Tibial nerve (tissue), 4 donors: ENCODE measurements around the gene MFSD2B. TPM values are rescaled to one million over a fixed set of nuclear protein-coding genes. Genes with fewer than 3 reads are reported as not detected.

Experiments
- DNase-seq, 2 donors: peaks; one replicate each; pipeline ENCODE4 v3.0.0-alpha.2; 2019; ENCODE audit warnings: low spot score in 2 of 2
- H3K27ac ChIP-seq, 4 donors: fragments of 200-600 bp; sonication (generic) in 3 of 4; one replicate each; pipeline ENCODE4 v1.5.1; 2017 to 2019; ENCODE audit warnings: mild to moderate bottlenecking in 1 of 4
- H3K27me3 ChIP-seq, 2 donors: fragments of 200-600 bp; sonication (generic) in 1 of 2; one replicate each; pipeline versions ENCODE4 v1.5.1 to v1.6.0; 2017 to 2019
- H3K36me3 ChIP-seq, 3 donors: fragments of 200-600 bp; sonication (generic); one replicate each; pipeline ENCODE4 v1.5.1; 2018 to 2019
- H3K4me1 ChIP-seq, 4 donors: fragments of 200-600 bp; sonication (generic) in 3 of 4; one replicate each; pipeline ENCODE4 v1.5.1; 2017 to 2019
- H3K4me3 ChIP-seq, 4 donors: fragments of 200-600 bp; sonication (generic) in 3 of 4; one replicate each; pipeline ENCODE4 v1.5.1; 2017 to 2019; ENCODE audit warnings: mild to moderate bottlenecking in 1 of 4, moderate library complexity in 1 of 4
- H3K9me3 ChIP-seq, 4 donors: fragments of 200-600 bp; sonication (generic) in 3 of 4; one replicate each; pipeline ENCODE4 v1.5.1; 2017 to 2019
- EP300 ChIP-seq, 2 donors: sonication (generic); formaldehyde crosslinking; IDR thresholded peaks; one replicate each; pipeline ENCODE4 v1.6.1; 2017; ENCODE audit warnings: antibody characterized with exemption in 2 of 2, mild to moderate bottlenecking in 1 of 2
- POLR2A ChIP-seq, 2 donors: fragments of 450-650 bp; IDR thresholded peaks; one replicate each; pipeline ENCODE4 v1.6.1; 2017; ENCODE audit warnings: antibody characterized with exemption in 2 of 2, mild to moderate bottlenecking in 2 of 2, moderate library complexity in 2 of 2
- WGBS, 2 donors: methylation state at CpG; one replicate each; pipeline ENCODE4 v1.1.5; 2018; 5-methylcytosine and 5-hydroxymethylcytosine counted together
- total RNA-seq, 4 donors: library from RNA; depleted of rRNA; stranded (reverse); fragments of >200 nt; gene quantifications; one replicate each; pipeline ENCODE4 v1.1.0, GENCODE V29; 2016
- TF ChIP-seq, protein P1 (sequence below), 5 experiments: fragments of 200-600 bp in 3 of 5; fragments of 450-650 bp in 2 of 5; sonication (generic) in 3 of 5; IDR thresholded peaks; one replicate each; pipeline ENCODE4 v1.5.1; 2016 to 2019; ENCODE audit warnings: antibody characterized with exemption in 5 of 5, mild to moderate bottlenecking in 3 of 5, moderate library complexity in 2 of 5

MFSD2B gene
- total RNA-seq, 4 donors from 2014 or later = 0.98 to 1.0 TPM; not detected in 2

DNA sequence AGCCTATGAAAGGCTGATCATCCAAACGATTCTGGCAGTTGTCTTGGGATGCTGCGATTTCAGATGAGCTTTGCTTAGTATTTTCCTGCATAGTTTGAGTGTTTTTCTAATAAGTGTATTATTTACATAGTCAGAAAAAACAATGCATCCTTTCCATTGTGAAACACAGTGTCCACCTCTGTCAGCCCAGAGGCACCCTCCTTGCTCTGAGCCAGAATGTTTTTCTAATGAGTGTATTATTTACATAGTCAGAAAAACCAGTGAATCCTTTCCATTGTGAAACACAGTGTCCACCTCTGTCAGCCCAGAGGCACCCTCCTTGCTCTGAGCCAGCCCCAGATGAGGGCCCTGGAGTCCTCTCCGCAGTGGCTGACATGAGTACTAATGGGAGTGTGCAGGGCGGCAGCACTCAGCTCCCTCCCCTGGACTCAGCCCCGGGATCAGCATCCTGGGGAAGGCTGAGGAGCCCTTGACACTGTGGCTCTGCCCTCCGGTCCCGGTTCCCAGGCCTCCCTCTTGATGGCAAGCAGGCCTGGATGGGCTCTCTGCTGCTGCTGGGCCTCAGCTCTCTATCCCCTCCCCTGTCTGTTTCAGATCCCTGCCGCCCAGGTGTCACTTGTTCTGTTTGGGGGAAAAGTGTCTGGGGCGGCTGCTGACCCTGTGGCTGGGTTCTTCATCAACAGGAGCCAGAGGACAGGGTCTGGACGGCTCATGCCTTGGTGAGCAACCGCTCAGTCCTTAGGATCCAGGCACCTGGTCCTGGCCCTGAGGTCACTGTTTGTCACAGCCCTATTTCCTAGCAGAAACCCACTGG lies 5.9 kb downstream of the MFSD2B start:
- no peak for DNase-seq
- no peaks in the 10 kb centered on the region for H3K36me3 ChIP-seq
- H3K9me3 ChIP-seq = no peaks in the 10 kb centered on the region
- no peak overlapping the region for H3K27ac ChIP-seq
- no peak for TF ChIP-seq POLR2A (IDR thresholded peaks at IDR 0.05)
- TF ChIP-seq EP300 (IDR thresholded peaks at IDR 0.05) = no peak
- TF ChIP-seq, protein P1, sequence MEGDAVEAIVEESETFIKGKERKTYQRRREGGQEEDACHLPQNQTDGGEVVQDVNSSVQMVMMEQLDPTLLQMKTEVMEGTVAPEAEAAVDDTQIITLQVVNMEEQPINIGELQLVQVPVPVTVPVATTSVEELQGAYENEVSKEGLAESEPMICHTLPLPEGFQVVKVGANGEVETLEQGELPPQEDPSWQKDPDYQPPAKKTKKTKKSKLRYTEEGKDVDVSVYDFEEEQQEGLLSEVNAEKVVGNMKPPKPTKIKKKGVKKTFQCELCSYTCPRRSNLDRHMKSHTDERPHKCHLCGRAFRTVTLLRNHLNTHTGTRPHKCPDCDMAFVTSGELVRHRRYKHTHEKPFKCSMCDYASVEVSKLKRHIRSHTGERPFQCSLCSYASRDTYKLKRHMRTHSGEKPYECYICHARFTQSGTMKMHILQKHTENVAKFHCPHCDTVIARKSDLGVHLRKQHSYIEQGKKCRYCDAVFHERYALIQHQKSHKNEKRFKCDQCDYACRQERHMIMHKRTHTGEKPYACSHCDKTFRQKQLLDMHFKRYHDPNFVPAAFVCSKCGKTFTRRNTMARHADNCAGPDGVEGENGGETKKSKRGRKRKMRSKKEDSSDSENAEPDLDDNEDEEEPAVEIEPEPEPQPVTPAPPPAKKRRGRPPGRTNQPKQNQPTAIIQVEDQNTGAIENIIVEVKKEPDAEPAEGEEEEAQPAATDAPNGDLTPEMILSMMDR (IDR thresholded peaks at IDR 0.05) = no peak
- WGBS, 2 donors = 58 to 61% methylated on average over 8 to 9 of the region's 11 CpGs
- no peak overlapping the region for H3K4me3 ChIP-seq
- no peaks in the 10 kb centered on the region for H3K4me1 ChIP-seq
- H3K27me3 ChIP-seq = peaks cover 0 to 10% of the 10 kb centered on the region in 2 donors

DNA sequence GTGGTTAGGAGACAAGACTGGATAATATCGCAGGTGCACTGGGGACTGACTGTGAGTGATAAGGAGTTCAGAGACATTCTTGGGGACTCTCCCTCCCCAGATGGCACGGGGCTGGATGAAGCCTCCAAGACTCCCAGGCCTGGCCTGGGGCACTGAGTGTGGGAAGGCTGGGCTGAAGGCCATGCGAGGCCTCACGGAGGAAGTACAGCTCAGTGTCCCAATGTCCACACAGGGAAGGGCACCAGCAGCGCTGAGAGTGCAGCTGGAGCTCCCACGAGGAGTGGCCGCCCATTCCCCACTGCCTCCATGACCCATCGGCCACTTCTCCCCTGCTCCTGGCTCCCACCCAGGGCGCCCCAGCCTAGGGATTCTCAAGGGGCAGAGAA lies 6.5 kb downstream of the MFSD2B start:
- Histone ChIP-seq H3K4me1 (no peaks in the 10 kb centered on the region), H3K27me3 (peaks cover 0 to 4% of the 10 kb centered on the region in 2 donors), H3K36me3 (no peaks in the 10 kb centered on the region), H3K9me3 (no peaks in the 10 kb centered on the region), H3K4me3 (no peak overlapping the region), H3K27ac (no peak overlapping the region)
- DNase-seq = no peak
- TF ChIP-seq EP300 (IDR thresholded peaks at IDR 0.05) (no peak), POLR2A (IDR thresholded peaks at IDR 0.05) (no peak)
- TF ChIP-seq, protein P1 (IDR thresholded peaks at IDR 0.05) = no peak
- whole genome bisulfite sequencing, 2 donors = 70% methylated on average over 8 of the region's 9 CpGs

DNA sequence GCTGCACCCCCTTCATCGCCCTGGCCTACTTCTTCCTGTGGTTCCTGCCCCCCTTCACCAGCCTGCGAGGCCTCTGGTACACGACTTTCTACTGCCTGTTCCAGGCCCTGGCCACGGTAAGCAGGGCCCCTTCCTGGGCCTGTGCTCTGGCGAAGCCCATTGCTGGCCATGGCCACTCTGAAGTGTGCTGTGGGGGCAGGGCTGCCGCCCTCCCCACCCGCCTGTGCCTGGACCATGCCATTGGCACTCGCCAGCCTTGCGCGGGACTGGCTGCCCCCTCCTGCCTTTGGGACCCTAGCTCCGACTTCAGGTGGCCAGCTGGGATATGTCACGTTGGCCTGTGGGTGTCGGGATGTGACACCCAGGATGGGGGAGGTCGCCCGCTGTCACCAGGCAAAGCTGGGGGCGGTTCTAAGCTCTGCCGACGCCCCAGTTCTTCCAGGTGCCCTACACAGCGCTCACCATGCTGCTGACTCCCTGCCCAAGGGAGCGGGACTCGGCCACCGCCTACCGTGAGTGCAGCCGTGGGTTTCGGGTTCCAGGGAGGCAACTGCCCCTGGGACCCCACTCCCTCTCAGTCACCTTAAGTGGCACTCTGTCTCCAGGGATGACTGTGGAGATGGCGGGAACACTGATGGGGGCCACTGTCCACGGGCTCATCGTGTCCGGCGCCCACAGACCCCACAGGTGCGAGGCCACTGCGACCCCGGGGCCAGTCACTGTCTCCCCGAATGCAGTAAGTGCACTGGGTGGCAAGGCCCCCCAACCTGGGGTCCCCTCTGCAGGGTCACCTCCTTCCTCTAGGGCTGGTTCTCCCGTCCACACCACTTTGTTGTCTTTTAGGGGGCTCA lies 7.2 kb downstream of the MFSD2B start:
- Histone ChIP-seq H3K4me3 (no peak overlapping the region), H3K36me3 (peaks cover 0 to 5% (median 0%) of the 10 kb centered on the region in 3 donors), H3K27ac (no peak overlapping the region), H3K4me1 (no peaks in the 10 kb centered on the region), H3K9me3 (no peaks in the 10 kb centered on the region), H3K27me3 (no peaks in the 10 kb centered on the region)
- DNase-seq = no peak
- TF ChIP-seq EP300 (IDR thresholded peaks at IDR 0.05) = no peak
- no peak for TF ChIP-seq POLR2A (IDR thresholded peaks at IDR 0.05)
- TF ChIP-seq, protein P1 (IDR thresholded peaks at IDR 0.05) = no peak
- 93 to 95% methylated on average over 27 to 35 of the region's 35 CpGs for WGBS, 2 donors

DNA sequence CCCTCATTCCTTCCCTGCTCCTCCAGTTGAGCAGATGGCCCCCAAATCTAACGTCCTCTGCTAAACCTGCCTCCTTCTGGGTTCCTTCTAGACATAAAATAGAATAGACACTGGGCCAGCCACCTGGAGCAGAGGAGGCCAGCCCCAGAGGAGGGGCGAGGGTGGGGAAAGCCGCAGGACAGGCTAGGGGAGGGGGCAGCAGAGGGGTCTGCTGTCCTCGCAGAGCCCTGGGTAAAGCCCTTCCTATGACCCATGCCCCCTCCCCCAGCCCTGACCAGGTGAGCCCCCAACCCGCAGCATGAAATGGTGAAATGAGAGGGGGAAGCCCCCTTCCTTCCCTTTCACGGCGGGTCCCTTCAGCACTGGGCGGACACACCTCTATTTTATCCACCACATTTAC lies 7.8 kb downstream of the MFSD2B start:
- Histone ChIP-seq H3K4me3 (no peak overlapping the region), H3K27me3 (no peaks in the 10 kb centered on the region), H3K36me3 (peaks cover 0 to 11% (median 0%) of the 10 kb centered on the region in 3 donors), H3K27ac (no peak overlapping the region), H3K9me3 (no peaks in the 10 kb centered on the region), H3K4me1 (no peaks in the 10 kb centered on the region)
- DNase-seq = no peak
- 77 to 84% methylated on average over 8 of the region's 8 CpGs for WGBS, 2 donors
- TF ChIP-seq, protein P1 (IDR thresholded peaks at IDR 0.05) = no peak
- no peak for TF ChIP-seq POLR2A (IDR thresholded peaks at IDR 0.05)
- no peak for TF ChIP-seq EP300 (IDR thresholded peaks at IDR 0.05)

DNA sequence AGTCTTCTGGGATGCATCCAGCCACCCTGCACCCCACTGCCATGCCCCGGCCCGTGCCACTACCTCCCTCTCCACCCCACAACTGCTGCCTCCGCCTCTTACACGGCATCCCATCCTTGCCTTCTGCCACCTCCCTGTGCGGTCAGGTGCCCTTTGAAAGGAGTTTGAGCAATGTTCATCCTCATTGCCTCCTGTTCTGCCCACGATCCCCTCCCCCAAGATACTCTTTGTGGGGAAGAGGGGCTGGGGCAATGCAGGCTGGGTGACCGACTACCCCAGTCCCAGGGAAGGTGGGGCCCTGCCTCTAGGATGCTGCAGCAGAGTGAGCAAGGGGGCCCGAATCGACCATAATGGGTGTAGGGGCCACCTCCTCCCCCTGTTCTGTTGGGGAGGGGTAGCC lies 8.4 kb downstream of the MFSD2B start:
- 79 to 81% methylated on average over 9 of the region's 9 CpGs for WGBS, 2 donors
- Histone ChIP-seq H3K36me3 (peaks cover 0 to 16% (median 0%) of the 10 kb centered on the region in 3 donors), H3K4me1 (no peaks in the 10 kb centered on the region), H3K27ac (no peak overlapping the region), H3K9me3 (no peaks in the 10 kb centered on the region), H3K4me3 (no peak overlapping the region), H3K27me3 (no peaks in the 10 kb centered on the region)
- DNase-seq = no peak
- TF ChIP-seq EP300 (IDR thresholded peaks at IDR 0.05) (no peak), POLR2A (IDR thresholded peaks at IDR 0.05) (no peak)
- TF ChIP-seq, protein P1 (IDR thresholded peaks at IDR 0.05) = no peak
